DMS53 (cell line): Measurements from ENCODE around the gene CCNF.

Experiments used
- DNase-seq: peaks from one replicate; lab custom pipeline; 2025; lab: John Stamatoyannopoulos, UW

The CCNF gene

GRCh38 chr16:2501946-2502895 lies 73.0 kb downstream of the CCNF start:
- DNase-seq: no peak

DNA sequence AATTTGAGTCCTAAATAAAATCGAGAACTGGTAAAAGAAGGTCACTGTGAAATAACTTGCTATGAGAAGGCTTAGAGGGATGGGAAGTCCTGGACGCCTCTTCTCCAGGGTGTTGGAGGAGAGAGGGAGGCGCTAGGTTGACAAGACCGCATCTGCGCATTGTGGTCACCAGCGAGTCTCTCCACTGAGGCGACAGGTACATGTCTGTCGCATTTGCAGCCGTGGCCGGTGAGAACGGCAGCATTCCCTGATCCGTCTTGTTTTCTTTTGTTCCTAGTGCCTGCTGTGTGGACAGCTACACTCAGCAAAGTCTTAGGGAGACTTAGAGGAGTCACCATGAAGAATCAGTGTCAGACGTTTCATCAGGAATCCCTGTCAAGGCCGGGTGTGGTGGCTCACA lies 76.4 kb downstream of the CCNF start:
- no peak for DNase-seq

DNA sequence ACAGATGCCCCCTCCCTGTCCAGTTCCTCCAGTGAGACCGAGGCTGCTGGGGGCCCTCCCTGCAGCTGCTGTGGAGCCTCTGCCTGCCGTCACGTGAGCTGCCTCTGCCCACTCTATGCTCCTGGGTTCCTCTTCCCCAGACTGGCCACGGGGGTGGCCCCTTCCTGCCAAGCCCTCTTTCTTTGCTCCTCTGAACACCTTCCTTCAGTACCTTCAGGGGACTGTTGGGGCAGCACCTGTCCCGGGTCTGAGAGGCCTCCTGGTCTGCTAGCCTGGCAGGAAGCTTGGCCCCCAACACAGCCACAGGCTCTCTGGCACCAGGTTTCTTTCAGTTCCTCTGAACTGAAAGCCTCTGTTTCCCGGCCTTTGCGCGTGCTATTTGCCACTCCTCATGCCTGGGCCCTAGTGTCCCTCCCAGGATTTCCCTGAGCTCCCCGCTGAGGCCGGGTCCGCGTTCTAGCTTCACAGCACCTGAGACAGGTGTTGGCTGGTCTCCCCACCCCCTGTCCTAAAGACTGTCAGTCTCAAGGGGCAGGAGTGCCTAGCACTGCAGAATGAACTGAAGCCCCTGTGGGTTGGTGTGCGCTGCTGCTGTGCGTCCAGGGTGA lies 77.9 kb downstream of the CCNF start:
- no peak for DNase-seq

DNA sequence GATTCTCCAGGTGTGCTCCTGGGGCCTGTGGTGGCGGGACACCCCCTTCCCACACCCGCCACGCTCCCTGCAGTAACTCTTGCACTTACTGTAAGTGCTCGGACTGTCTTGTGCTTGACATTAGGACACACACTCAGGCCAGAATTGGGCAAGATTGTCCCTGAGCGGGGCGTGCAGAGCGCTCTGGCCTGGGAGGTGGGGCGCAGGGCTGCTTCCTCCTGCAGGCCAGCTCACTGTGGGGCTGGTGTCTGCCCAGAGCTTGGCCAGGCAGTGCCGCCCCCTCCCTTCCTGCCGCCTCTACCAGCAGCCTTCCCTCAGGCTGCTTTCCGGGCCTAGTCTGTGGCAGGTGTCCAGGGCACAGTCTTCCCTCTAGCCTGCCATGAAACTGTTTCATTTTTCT lies 78.4 kb downstream of the CCNF start:
- DNase-seq: no peak
